ENCODE data around the gene DTX3.
A peak's percentile ranks its signal among the peaks of the same experiment; 100 is the strongest.

The DTX3 gene

GRCh38 chr12:57575771-57576612, 28.6 kb upstream of the DTX3 start:
- DNase-seq (ENCODE audit: low spot score in 2 of 2) (no peak), ATAC-seq (replicated peaks; ENCODE audit: extremely low read depth, poor library complexity, severe bottlenecking) (no peak)
- H3K27ac Mint-ChIP-seq (ENCODE audit: low read depth): no peak overlapping the region
- H3K27me3 Mint-ChIP-seq: no peaks in the 10 kb centered on the region
- no peak overlapping the region for H3K4me3 Mint-ChIP-seq
- no peaks in the 10 kb centered on the region for H3K4me1 Mint-ChIP-seq
- no peaks in the 10 kb centered on the region for H3K9me3 Mint-ChIP-seq
- H3K36me3 Mint-ChIP-seq (ENCODE audit: insufficient read depth): peaks cover 2% of the 10 kb centered on the region

- no peak overlapping the region for H3K4me3 Mint-ChIP-seq
- H3K4me1 Mint-ChIP-seq: no peaks in the 10 kb centered on the region
- H3K27ac Mint-ChIP-seq (ENCODE audit: low read depth): no peak overlapping the region
- H3K27me3 Mint-ChIP-seq: no peaks in the 10 kb centered on the region
- no peaks in the 10 kb centered on the region for H3K9me3 Mint-ChIP-seq
- DNase-seq (ENCODE audit: low spot score in 2 of 2) (no peak), ATAC-seq (replicated peaks; ENCODE audit: extremely low read depth, poor library complexity, severe bottlenecking) (no peak)
- H3K36me3 Mint-ChIP-seq (ENCODE audit: insufficient read depth): peaks cover 2% of the 10 kb centered on the region
These were observed 27.9 kb upstream of the DTX3 start for GRCh38 chr12:57576613-57577160.

- H3K27me3 Mint-ChIP-seq: peaks cover 4% of the 10 kb centered on the region
- DNase-seq (ENCODE audit: low spot score in 2 of 2) (no peak), ATAC-seq (replicated peaks; ENCODE audit: extremely low read depth, poor library complexity, severe bottlenecking) (no peak)
- H3K4me3 Mint-ChIP-seq: no peak overlapping the region
- peaks cover 2% of the 10 kb centered on the region for H3K4me1 Mint-ChIP-seq
- no peak overlapping the region for H3K27ac Mint-ChIP-seq (ENCODE audit: low read depth)
- H3K9me3 Mint-ChIP-seq: no peaks in the 10 kb centered on the region
- H3K36me3 Mint-ChIP-seq (ENCODE audit: insufficient read depth): peaks cover 2% of the 10 kb centered on the region
These were observed 26.5 kb upstream of the DTX3 start for GRCh38 chr12:57577981-57578758.

- DNase-seq (ENCODE audit: low spot score in 2 of 2): no peak
- H3K4me1 Mint-ChIP-seq: peaks cover 8% of the 10 kb centered on the region
- no peak overlapping the region for H3K27ac Mint-ChIP-seq (ENCODE audit: low read depth)
- H3K36me3 Mint-ChIP-seq (ENCODE audit: insufficient read depth): no peaks in the 10 kb centered on the region
- peaks cover 10% of the 10 kb centered on the region for H3K27me3 Mint-ChIP-seq
- H3K4me3 Mint-ChIP-seq: no peak overlapping the region
- no peak for ATAC-seq (replicated peaks; ENCODE audit: extremely low read depth, poor library complexity, severe bottlenecking)
- no peaks in the 10 kb centered on the region for H3K9me3 Mint-ChIP-seq
These were observed 25.6 kb upstream of the DTX3 start for GRCh38 chr12:57579011-57579410.

- H3K27ac Mint-ChIP-seq (ENCODE audit: low read depth): no peak overlapping the region
- ATAC-seq (replicated peaks; ENCODE audit: extremely low read depth, poor library complexity, severe bottlenecking): no peak
- H3K4me3 Mint-ChIP-seq: no peak overlapping the region
- H3K4me1 Mint-ChIP-seq: peaks cover 8% of the 10 kb centered on the region
- no peaks in the 10 kb centered on the region for H3K36me3 Mint-ChIP-seq (ENCODE audit: insufficient read depth)
- no peaks in the 10 kb centered on the region for H3K9me3 Mint-ChIP-seq
- DNase-seq (ENCODE audit: low spot score in 2 of 2): no peak
- peaks cover 10% of the 10 kb centered on the region for H3K27me3 Mint-ChIP-seq
These were observed 24.8 kb upstream of the DTX3 start for GRCh38 chr12:57579677-57580465.

- peaks cover 8% of the 10 kb centered on the region for H3K4me1 Mint-ChIP-seq
- H3K9me3 Mint-ChIP-seq: no peaks in the 10 kb centered on the region
- no peaks in the 10 kb centered on the region for H3K36me3 Mint-ChIP-seq (ENCODE audit: insufficient read depth)
- ATAC-seq (replicated peaks; ENCODE audit: extremely low read depth, poor library complexity, severe bottlenecking) (no peak), DNase-seq (ENCODE audit: low spot score in 2 of 2) (no peak)
- H3K27ac Mint-ChIP-seq (ENCODE audit: low read depth): no peak overlapping the region
- H3K4me3 Mint-ChIP-seq: no peak overlapping the region
- peaks cover 10% of the 10 kb centered on the region for H3K27me3 Mint-ChIP-seq
These were observed 24.2 kb upstream of the DTX3 start for GRCh38 chr12:57580466-57580795.

GRCh38 chr12:57581802-57582201, 22.8 kb upstream of the DTX3 start:
- Mint-ChIP-seq H3K27me3 (peaks cover 10% of the 10 kb centered on the region), H3K27ac (ENCODE audit: low read depth) (no peak overlapping the region), H3K9me3 (no peaks in the 10 kb centered on the region), H3K36me3 (ENCODE audit: insufficient read depth) (no peaks in the 10 kb centered on the region), H3K4me3 (no peak overlapping the region), H3K4me1 (peaks cover 8% of the 10 kb centered on the region)
- no peak for ATAC-seq (replicated peaks; ENCODE audit: extremely low read depth, poor library complexity, severe bottlenecking)
- DNase-seq (ENCODE audit: low spot score in 2 of 2): no peak

- Mint-ChIP-seq H3K4me1 (peaks cover 8% of the 10 kb centered on the region), H3K9me3 (no peaks in the 10 kb centered on the region), H3K27me3 (peaks cover 10% of the 10 kb centered on the region), H3K36me3 (ENCODE audit: insufficient read depth) (no peaks in the 10 kb centered on the region), H3K27ac (ENCODE audit: low read depth) (no peak overlapping the region), H3K4me3 (no peak overlapping the region)
- DNase-seq (ENCODE audit: low spot score in 2 of 2) (no peak), ATAC-seq (replicated peaks; ENCODE audit: extremely low read depth, poor library complexity, severe bottlenecking) (no peak)
These were observed 22.2 kb upstream of the DTX3 start for GRCh38 chr12:57582440-57582839.

- peak; percentile 48 to 66 for DNase-seq (ENCODE audit: low spot score in 2 of 2)
- Mint-ChIP-seq H3K27ac (ENCODE audit: low read depth) (no peak overlapping the region), H3K36me3 (ENCODE audit: insufficient read depth) (no peaks in the 10 kb centered on the region), H3K4me3 (no peak overlapping the region), H3K27me3 (peaks cover 10% of the 10 kb centered on the region), H3K4me1 (peaks cover 8% of the 10 kb centered on the region), H3K9me3 (no peaks in the 10 kb centered on the region)
- peak; percentile 99 for ATAC-seq (replicated peaks; ENCODE audit: extremely low read depth, poor library complexity, severe bottlenecking)
These were observed 21.4 kb upstream of the DTX3 start for GRCh38 chr12:57583008-57583831.

- Mint-ChIP-seq H3K27me3 (peaks cover 10% of the 10 kb centered on the region), H3K27ac (ENCODE audit: low read depth) (peak overlapping the region; percentile 36), H3K4me1 (peaks cover 8% of the 10 kb centered on the region), H3K36me3 (ENCODE audit: insufficient read depth) (no peaks in the 10 kb centered on the region), H3K9me3 (no peaks in the 10 kb centered on the region), H3K4me3 (no peak overlapping the region)
- ATAC-seq (replicated peaks; ENCODE audit: extremely low read depth, poor library complexity, severe bottlenecking): no peak
- no peak for DNase-seq (ENCODE audit: low spot score in 2 of 2)
These were observed 20.6 kb upstream of the DTX3 start for GRCh38 chr12:57584050-57584449.

- Mint-ChIP-seq H3K4me1 (peaks cover 8% of the 10 kb centered on the region), H3K27ac (ENCODE audit: low read depth) (peak overlapping the region; percentile 36), H3K36me3 (ENCODE audit: insufficient read depth) (no peaks in the 10 kb centered on the region), H3K9me3 (no peaks in the 10 kb centered on the region), H3K4me3 (no peak overlapping the region), H3K27me3 (peaks cover 10% of the 10 kb centered on the region)
- no peak for ATAC-seq (replicated peaks; ENCODE audit: extremely low read depth, poor library complexity, severe bottlenecking)
- no peak for DNase-seq (ENCODE audit: low spot score in 2 of 2)
These were observed 19.9 kb upstream of the DTX3 start for GRCh38 chr12:57584690-57585089.

- peaks cover 10% of the 10 kb centered on the region for H3K27me3 Mint-ChIP-seq
- DNase-seq (ENCODE audit: low spot score in 2 of 2) (no peak), ATAC-seq (replicated peaks; ENCODE audit: extremely low read depth, poor library complexity, severe bottlenecking) (no peak)
- H3K36me3 Mint-ChIP-seq (ENCODE audit: insufficient read depth): no peaks in the 10 kb centered on the region
- H3K4me1 Mint-ChIP-seq: peaks cover 9% of the 10 kb centered on the region
- H3K27ac Mint-ChIP-seq (ENCODE audit: low read depth): no peak overlapping the region
- H3K9me3 Mint-ChIP-seq: no peaks in the 10 kb centered on the region
- H3K4me3 Mint-ChIP-seq: no peak overlapping the region
These were observed 19.5 kb upstream of the DTX3 start for GRCh38 chr12:57585156-57585555.
